ENCODE results near the gene SPR.

GRCh38 chr2:72924353-72925240 is 37.4 kb downstream of the SPR start:
- TF ChIP-seq CTCF (IDR thresholded peaks at IDR 0.05) (no peak), POLR2A (IDR thresholded peaks at IDR 0.05) (no peak)
